NOMO-1 treated with dmso at 0.1 percent for 144 hours (cell line): ENCODE data around the gene MOCS1.

Experiments
- DNase-seq: peaks from one replicate; lab custom pipeline; 2025; ENCODE audit not compliant: unreplicated experiment; lab: John Stamatoyannopoulos, UW

Gene MOCS1

GRCh38 chr6:39925931-39926290 is 8.4 kb downstream of the MOCS1 start:
- no peak for DNase-seq

GRCh38 chr6:39925191-39925930 is 8.9 kb downstream of the MOCS1 start:
- DNase-seq = no peak

GRCh38 chr6:39924283-39924682 is 10.0 kb downstream of the MOCS1 start:
- DNase-seq = no peak

GRCh38 chr6:39923861-39924260 is 10.4 kb downstream of the MOCS1 start:
- DNase-seq = no peak

- DNase-seq = no peak
Measured at GRCh38 chr6:39923394-39923793, 10.9 kb downstream of the MOCS1 start.

- no peak for DNase-seq
Measured at GRCh38 chr6:39922821-39923220, 11.4 kb downstream of the MOCS1 start.

GRCh38 chr6:39920157-39920556 is 14.1 kb downstream of the MOCS1 start:
- no peak for DNase-seq

GRCh38 chr6:39918831-39919230 is 15.4 kb downstream of the MOCS1 start:
- no peak for DNase-seq

GRCh38 chr6:39917981-39918380 is 16.3 kb downstream of the MOCS1 start:
- DNase-seq = no peak

GRCh38 chr6:39917329-39917728 is 16.9 kb downstream of the MOCS1 start:
- no peak for DNase-seq

GRCh38 chr6:39915866-39916265 is 18.4 kb downstream of the MOCS1 start:
- no peak for DNase-seq

GRCh38 chr6:39914239-39914638 is 20.0 kb downstream of the MOCS1 start:
- no peak for DNase-seq

- DNase-seq = no peak
Measured at GRCh38 chr6:39913391-39913916, 20.8 kb downstream of the MOCS1 start.

GRCh38 chr6:39912446-39912845 is 21.8 kb downstream of the MOCS1 start:
- DNase-seq = no peak

- no peak for DNase-seq
Measured at GRCh38 chr6:39911513-39912125, 22.6 kb downstream of the MOCS1 start.

GRCh38 chr6:39910744-39911143 is 23.5 kb downstream of the MOCS1 start:
- no peak for DNase-seq

- DNase-seq = no peak
Measured at GRCh38 chr6:39910164-39910563, 24.1 kb downstream of the MOCS1 start.

GRCh38 chr6:39909701-39910100 is 24.6 kb downstream of the MOCS1 start:
- DNase-seq = no peak

GRCh38 chr6:39908838-39909583 is 25.3 kb downstream of the MOCS1 start:
- no peak for DNase-seq

- DNase-seq = no peak
Measured at GRCh38 chr6:39907871-39908575, 26.2 kb downstream of the MOCS1 start.

- DNase-seq = no peak
Measured at GRCh38 chr6:39906318-39906761, 27.9 kb downstream of the MOCS1 start.
